Mesendoderm (in vitro differentiated cells): ENCODE measurements around the gene ABCG2.

ENCODE experiments used
- DNase-seq: peaks from one replicate; pipeline ENCODE4 v3.0.0; 2013
- H2AK5ac ChIP-seq: 2 replicates; pipeline ENCODE4 v1.6.1; 2013; ENCODE audit warnings: low read length, inconsistent platforms
- H2BK120ac ChIP-seq: 2 replicates; pipeline ENCODE4 v1.6.1; 2013; ENCODE audit warnings: low read depth, mild to moderate bottlenecking, low read length, moderate library complexity, mixed read lengths
- H2BK15ac ChIP-seq: replicated peaks from 2 replicates; pipeline ENCODE4 v1.6.1; 2013; ENCODE audit warnings: low read depth, mild to moderate bottlenecking, moderate library complexity
- H2BK5ac ChIP-seq: 2 replicates; pipeline ENCODE4 v1.6.1; 2013; ENCODE audit warnings: low read length, inconsistent platforms
- H3K18ac ChIP-seq: 2 replicates; pipeline ENCODE4 v1.6.1; 2013; ENCODE audit warnings: mild to moderate bottlenecking, low read length, mixed read lengths
- H3K23ac ChIP-seq: one replicate; pipeline ENCODE4 v1.6.1; 2013; ENCODE audit warnings: low read length
- H3K27ac ChIP-seq: 2 replicates; pipeline ENCODE4 v1.5.1; 2013; ENCODE audit warnings: low read depth, mild to moderate bottlenecking, inconsistent platforms, low read length, moderate library complexity
- H3K27me3 ChIP-seq: 2 replicates; pipeline ENCODE4 v1.6.1; 2013; ENCODE audit warnings: low read length, control low read depth, mild to moderate bottlenecking, inconsistent platforms; ENCODE audit not compliant: insufficient read depth, poor library complexity
- H3K36me3 ChIP-seq: 2 replicates; pipeline ENCODE4 v1.6.1; 2013; ENCODE audit warnings: low read length, inconsistent platforms; ENCODE audit not compliant: control insufficient read depth, insufficient read depth
- H3K4ac ChIP-seq: one replicate; pipeline ENCODE4 v1.6.1; 2013; ENCODE audit warnings: low read depth, mild to moderate bottlenecking, low read length, moderate library complexity
- H3K4me1 ChIP-seq: 2 replicates; pipeline ENCODE4 v1.6.1; 2013; ENCODE audit warnings: low read depth, low read length, inconsistent platforms; ENCODE audit not compliant: control insufficient read depth
- H3K4me2 ChIP-seq: 2 replicates; pipeline ENCODE4 v1.6.1; 2013; ENCODE audit warnings: low read length
- H3K4me3 ChIP-seq: 2 replicates; pipeline ENCODE4 v1.5.1; 2013; ENCODE audit warnings: mild to moderate bottlenecking, low read length
- H3K56ac ChIP-seq: one replicate; pipeline ENCODE4 v1.6.1; 2013; ENCODE audit warnings: low read length
- H3K79me1 ChIP-seq: 2 replicates; pipeline ENCODE4 v1.6.1; 2013; ENCODE audit warnings: low read length, inconsistent platforms
- H3K79me2 ChIP-seq: 2 replicates; pipeline ENCODE4 v1.6.1; 2013; ENCODE audit warnings: mild to moderate bottlenecking, low read length; ENCODE audit not compliant: control insufficient read depth, insufficient read depth
- H3K9ac ChIP-seq: 2 replicates; pipeline ENCODE4 v1.6.1; 2013; ENCODE audit warnings: low read length, inconsistent platforms
- H4K5ac ChIP-seq: one replicate; pipeline ENCODE4 v1.6.1; 2013; ENCODE audit warnings: low read length
- H4K8ac ChIP-seq: one replicate; pipeline ENCODE4 v1.6.1; 2013; ENCODE audit warnings: low read depth, mild to moderate bottlenecking, control low read depth, low read length, moderate library complexity
- WGBS: extraction: QIAGEN DNeasy Blood & Tissue Kit; methylation state at CpG from one replicate; pipeline ENCODE4 v1.1.7; 2013; ENCODE audit warnings: low lambda C conversion rate, missing lambda C conversion rate; ENCODE audit not compliant: insufficient coverage; ENCODE audit errors: extremely low coverage; 5-methylcytosine and 5-hydroxymethylcytosine counted together

The ABCG2 gene

DNA sequence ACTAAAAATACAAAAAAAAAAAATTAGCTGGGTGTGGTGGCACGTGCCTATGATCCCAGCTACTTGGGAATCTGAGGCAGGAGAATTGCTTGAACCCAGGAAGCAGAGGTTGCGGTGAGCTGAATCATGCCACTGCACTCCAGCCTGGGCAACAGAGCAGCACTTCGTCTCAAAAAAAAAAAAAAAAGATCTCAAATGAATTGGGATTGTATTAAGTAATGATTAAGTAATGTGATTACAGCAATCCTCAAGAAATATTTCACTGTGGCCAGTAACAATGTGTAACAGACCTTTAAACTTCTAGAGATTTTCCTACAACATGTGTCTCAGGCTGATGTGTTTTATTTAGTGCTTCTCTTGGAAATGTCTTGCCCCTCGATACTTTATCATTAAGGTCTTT lies 104.2 kb downstream of the ABCG2 start:
- no peak overlapping the region for H3K27ac ChIP-seq
- H2BK15ac ChIP-seq, result no peak overlapping the region
- H4K5ac ChIP-seq, result no peak overlapping the region
- no peak overlapping the region for H4K8ac ChIP-seq
- H3K9ac ChIP-seq, result no peak overlapping the region
- no peak overlapping the region for H2BK5ac ChIP-seq
- H2BK120ac ChIP-seq, result no peak overlapping the region
- no peak overlapping the region for H3K18ac ChIP-seq
- H3K56ac ChIP-seq, result no peak overlapping the region
- H3K27me3 ChIP-seq, result no peaks in the 10 kb centered on the region
- no peak overlapping the region for H3K4me2 ChIP-seq
- H3K4me1 ChIP-seq, result no peaks in the 10 kb centered on the region
- no peak overlapping the region for H3K23ac ChIP-seq
- no peak overlapping the region for H3K4ac ChIP-seq
- H3K4me3 ChIP-seq, result no peak overlapping the region
- no CpG with 5 or more reads among the region's 4 CpGs for WGBS
- DNase-seq, result no peak
- no peak overlapping the region for H2AK5ac ChIP-seq
- no peaks in the 10 kb centered on the region for H3K79me1 ChIP-seq
- peaks cover 6% of the 10 kb centered on the region for H3K36me3 ChIP-seq
- H3K79me2 ChIP-seq, result no peaks in the 10 kb centered on the region

GRCh38 chr4:88045021-88045420 lies 113.4 kb downstream of the ABCG2 start:
- peaks cover 15% of the 10 kb centered on the region for H3K36me3 ChIP-seq
- H2BK120ac ChIP-seq, result no peak overlapping the region
- H3K27ac ChIP-seq, result no peak overlapping the region
- no peak overlapping the region for H2BK15ac ChIP-seq
- H3K79me1 ChIP-seq, result no peaks in the 10 kb centered on the region
- H3K4me3 ChIP-seq, result no peak overlapping the region
- no peak overlapping the region for H3K23ac ChIP-seq
- H2BK5ac ChIP-seq, result no peak overlapping the region
- H3K27me3 ChIP-seq, result no peaks in the 10 kb centered on the region
- no peak overlapping the region for H3K56ac ChIP-seq
- H3K9ac ChIP-seq, result no peak overlapping the region
- no peaks in the 10 kb centered on the region for H3K4me1 ChIP-seq
- no peak for DNase-seq
- H4K8ac ChIP-seq, result no peak overlapping the region
- H2AK5ac ChIP-seq, result no peak overlapping the region
- no peaks in the 10 kb centered on the region for H3K79me2 ChIP-seq
- H3K4me2 ChIP-seq, result no peak overlapping the region
- no peak overlapping the region for H3K4ac ChIP-seq
- H3K18ac ChIP-seq, result no peak overlapping the region
- H4K5ac ChIP-seq, result no peak overlapping the region

GRCh38 chr4:88043586-88044340 lies 114.7 kb downstream of the ABCG2 start:
- no peak overlapping the region for H3K56ac ChIP-seq
- no peak overlapping the region for H2BK5ac ChIP-seq
- no peak overlapping the region for H2AK5ac ChIP-seq
- no CpG with 5 or more reads among the region's 8 CpGs for WGBS
- H3K79me1 ChIP-seq, result no peaks in the 10 kb centered on the region
- H3K18ac ChIP-seq, result no peak overlapping the region
- H3K36me3 ChIP-seq, result peaks cover 17% of the 10 kb centered on the region
- no peak for DNase-seq
- H3K4me2 ChIP-seq, result no peak overlapping the region
- H4K5ac ChIP-seq, result no peak overlapping the region
- no peak overlapping the region for H3K23ac ChIP-seq
- no peak overlapping the region for H2BK120ac ChIP-seq
- no peak overlapping the region for H3K4me3 ChIP-seq
- H4K8ac ChIP-seq, result no peak overlapping the region
- H3K9ac ChIP-seq, result no peak overlapping the region
- H3K27me3 ChIP-seq, result no peaks in the 10 kb centered on the region
- H3K79me2 ChIP-seq, result no peaks in the 10 kb centered on the region
- H2BK15ac ChIP-seq, result no peak overlapping the region
- H3K4me1 ChIP-seq, result no peaks in the 10 kb centered on the region
- no peak overlapping the region for H3K4ac ChIP-seq
- H3K27ac ChIP-seq, result no peak overlapping the region

- Histone ChIP-seq H3K79me1 (no peaks in the 10 kb centered on the region), H3K4ac (no peak overlapping the region), H3K9ac (no peak overlapping the region), H3K23ac (no peak overlapping the region), H3K79me2 (no peaks in the 10 kb centered on the region), H3K4me3 (no peak overlapping the region), H2BK15ac (no peak overlapping the region), H3K4me1 (no peaks in the 10 kb centered on the region), H2BK120ac (no peak overlapping the region), H4K5ac (no peak overlapping the region), H3K27me3 (no peaks in the 10 kb centered on the region), H3K36me3 (peaks cover 20% of the 10 kb centered on the region), H3K4me2 (no peak overlapping the region), H4K8ac (no peak overlapping the region), H2BK5ac (no peak overlapping the region), H3K56ac (no peak overlapping the region), H2AK5ac (no peak overlapping the region), H3K27ac (no peak overlapping the region), H3K18ac (no peak overlapping the region)
- DNase-seq, result no peak
- WGBS, result no CpG with 5 or more reads among the region's 1 CpG
Measured at GRCh38 chr4:88043001-88043400, 115.4 kb downstream of the ABCG2 start.

GRCh38 chr4:88041626-88042025 lies 116.8 kb downstream of the ABCG2 start:
- no peak overlapping the region for H2BK120ac ChIP-seq
- H3K27ac ChIP-seq, result no peak overlapping the region
- no peak overlapping the region for H2BK5ac ChIP-seq
- H3K23ac ChIP-seq, result no peak overlapping the region
- H2AK5ac ChIP-seq, result no peak overlapping the region
- no peaks in the 10 kb centered on the region for H3K27me3 ChIP-seq
- no peak overlapping the region for H3K4ac ChIP-seq
- no peak overlapping the region for H3K4me3 ChIP-seq
- H4K8ac ChIP-seq, result no peak overlapping the region
- no peaks in the 10 kb centered on the region for H3K79me1 ChIP-seq
- H3K4me1 ChIP-seq, result no peaks in the 10 kb centered on the region
- H3K56ac ChIP-seq, result no peak overlapping the region
- H3K79me2 ChIP-seq, result no peaks in the 10 kb centered on the region
- no peak for DNase-seq
- no peak overlapping the region for H3K18ac ChIP-seq
- WGBS, result no CpG with 5 or more reads among the region's 2 CpGs
- H3K4me2 ChIP-seq, result no peak overlapping the region
- H3K9ac ChIP-seq, result no peak overlapping the region
- H2BK15ac ChIP-seq, result no peak overlapping the region
- H4K5ac ChIP-seq, result no peak overlapping the region
- H3K36me3 ChIP-seq, result peaks cover 26% of the 10 kb centered on the region

DNA sequence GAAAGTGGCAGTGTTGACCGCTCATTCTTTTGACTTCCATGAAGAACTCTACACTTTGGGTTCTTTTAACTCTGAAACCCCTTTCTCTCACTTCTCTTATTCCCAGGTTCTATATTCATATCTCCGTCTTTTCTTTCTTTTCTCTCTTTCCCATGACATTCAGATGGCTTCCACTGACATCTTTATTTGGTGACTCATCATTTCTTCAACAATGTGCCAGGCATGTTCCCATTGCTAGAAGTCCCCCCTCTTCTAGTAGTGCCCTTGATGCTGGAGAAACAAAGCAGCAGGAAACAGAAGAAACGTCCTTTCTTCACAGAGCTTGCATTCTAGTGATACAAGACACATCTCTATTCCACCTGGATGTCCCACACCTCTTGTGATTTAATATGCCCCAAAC lies 117.7 kb downstream of the ABCG2 start:
- Histone ChIP-seq H2BK120ac (no peak overlapping the region), H4K5ac (no peak overlapping the region), H3K18ac (no peak overlapping the region), H3K56ac (no peak overlapping the region), H2BK15ac (no peak overlapping the region), H2AK5ac (no peak overlapping the region), H3K4ac (no peak overlapping the region), H2BK5ac (no peak overlapping the region), H3K79me1 (no peaks in the 10 kb centered on the region), H3K27me3 (no peaks in the 10 kb centered on the region), H3K79me2 (no peaks in the 10 kb centered on the region), H3K9ac (no peak overlapping the region), H3K36me3 (peaks cover 27% of the 10 kb centered on the region), H3K4me3 (no peak overlapping the region), H4K8ac (no peak overlapping the region), H3K23ac (no peak overlapping the region), H3K27ac (no peak overlapping the region), H3K4me1 (no peaks in the 10 kb centered on the region), H3K4me2 (no peak overlapping the region)
- 100% methylated on average over 1 of the region's 3 CpGs for WGBS
- DNase-seq, result no peak
